CD8-positive, alpha-beta memory T cell (primary cell): ENCODE measurements around the gene M6PR. TPM values are rescaled to one million over a fixed set of nuclear protein-coding genes. Genes with fewer than 3 reads are reported as not detected.
"Not testable (repeated sequence)": the region's sequence is repeated elsewhere in the genome, so short reads cannot be mapped to it uniquely, and the experiment has no call there.

Experiments
- CTCF ChIA-PET: fragments of 350-600 bp; sonication (Branson Sonifier 250); formaldehyde crosslinking; loops from one replicate; lab custom pipeline; 2021; ENCODE audit warnings: antibody characterized with exemption; lab: Charles Lee
- POLR2A ChIA-PET: fragments of 350-600 bp; sonication (Branson Sonifier 250); formaldehyde crosslinking; loops from one replicate; lab custom pipeline; 2021; ENCODE audit warnings: antibody characterized with exemption; lab: Charles Lee
- DNase-seq, 5 donors: peaks; one replicate each; pipeline versions ENCODE4 v3.0.0 to v3.0.0-alpha.2; 2020 to 2022; ENCODE audit warnings: mixed read lengths in 1 of 5
- H3K27ac ChIP-seq: one replicate; pipeline ENCODE4 v1.7.0; 2013; ENCODE audit warnings: low read depth, mild to moderate bottlenecking, low read length, moderate library complexity
- H3K27me3 ChIP-seq: 2 replicates; pipeline ENCODE4 v1.7.0; 2013; ENCODE audit warnings: low read length, mild to moderate bottlenecking; ENCODE audit not compliant: insufficient read depth, poor library complexity, severe bottlenecking
- H3K36me3 ChIP-seq: 2 replicates; pipeline ENCODE4 v1.7.0; 2013; ENCODE audit warnings: mild to moderate bottlenecking, low read length, moderate library complexity; ENCODE audit not compliant: insufficient read depth
- H3K4me1 ChIP-seq: 2 replicates; pipeline ENCODE4 v1.7.0; 2013; ENCODE audit warnings: mild to moderate bottlenecking, low read length, moderate library complexity; ENCODE audit not compliant: insufficient read depth
- H3K4me3 ChIP-seq: 2 replicates; pipeline ENCODE4 v1.7.0; 2013; ENCODE audit warnings: mild to moderate bottlenecking, low read length
- H3K9me3 ChIP-seq: 2 replicates; pipeline ENCODE4 v1.7.0; 2013; ENCODE audit warnings: mild to moderate bottlenecking, low read length
- H3K27ac Mint-ChIP-seq, 8 donors: one replicate each; pipeline ENCODE4 v1.8.0; 2020 to 2021; ENCODE audit warnings: mixed read lengths in 8 of 8, mild to moderate bottlenecking in 6 of 8, inconsistent platforms in 3 of 8, moderate library complexity in 3 of 8
- H3K27me3 Mint-ChIP-seq, 2 donors: one replicate each; pipeline ENCODE4 v1.8.0; 2020 to 2021; ENCODE audit warnings: mixed read lengths in 2 of 2, mild to moderate bottlenecking in 1 of 2, moderate library complexity in 1 of 2
- H3K36me3 Mint-ChIP-seq, 3 donors: one replicate each; pipeline ENCODE4 v1.8.0; 2020 to 2021; ENCODE audit warnings: mixed read lengths in 3 of 3, inconsistent platforms in 1 of 3, mild to moderate bottlenecking in 1 of 3
- H3K4me1 Mint-ChIP-seq, 3 donors: one replicate each; pipeline ENCODE4 v1.8.0; 2020 to 2021; ENCODE audit warnings: mixed read lengths in 3 of 3, inconsistent platforms in 1 of 3, mild to moderate bottlenecking in 1 of 3
- H3K4me3 Mint-ChIP-seq, 7 donors: one replicate each; pipeline ENCODE4 v1.8.0; 2020 to 2021; ENCODE audit warnings: mixed read lengths in 7 of 7, mild to moderate bottlenecking in 6 of 7, moderate library complexity in 4 of 7, inconsistent platforms in 2 of 7
- H3K9me3 Mint-ChIP-seq, 5 donors: one replicate each; pipeline ENCODE4 v1.8.0; 2020 to 2022; ENCODE audit warnings: mixed read lengths in 5 of 5, mild to moderate bottlenecking in 3 of 5, moderate library complexity in 2 of 5, inconsistent platforms in 1 of 5
- polyA plus RNA-seq: library from polyadenylated mRNA; unstranded; fragments of 300-500 nt; fragmentation: Illumina TruSeq; gene quantifications from one replicate; pipeline ENCODE4 v1.2.3, GENCODE V29; 2021
- total RNA-seq, 2 experiments: library from RNA; stranded (reverse); gene quantifications; one replicate each; pipeline ENCODE4 v1.2.3, GENCODE V29; 2021

Gene M6PR
- total and polyA plus RNA-seq, 3 experiments from 2014 or later, result 226 to 329 (median 248) TPM

DNA sequence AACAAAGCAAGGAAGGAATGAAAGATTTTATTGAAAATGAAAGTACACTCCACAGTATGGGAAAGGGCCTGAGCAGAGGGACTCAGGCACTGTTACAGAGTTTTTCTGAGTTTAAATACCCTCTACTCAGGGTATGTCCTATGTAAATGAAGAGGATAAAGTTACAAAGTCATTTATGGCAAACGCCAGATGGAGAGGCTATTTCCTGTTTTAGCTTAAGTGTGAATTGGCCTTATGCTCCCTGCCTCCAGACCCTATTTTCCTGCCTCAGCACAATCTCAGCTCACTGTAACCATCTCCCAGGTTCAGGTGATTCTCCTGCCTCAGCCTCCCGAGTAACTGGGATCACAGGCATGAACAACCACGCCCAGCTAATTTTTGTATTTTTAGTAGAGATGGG lies 41.9 kb downstream of the M6PR start:
- Mint-ChIP-seq H3K36me3 (peaks cover 0 to 2% (median 0%) of the 10 kb centered on the region in 3 donors), H3K4me1 (no peaks in the 10 kb centered on the region), H3K27me3 (peaks cover 2 to 6% of the 10 kb centered on the region in 2 donors), H3K9me3 (no peaks in the 10 kb centered on the region), H3K4me3 (no peak overlapping the region), H3K27ac (no peak overlapping the region)
- no peaks in the 10 kb centered on the region for H3K36me3 ChIP-seq
- POLR2A ChIA-PET, result no interaction called here
- no peak overlapping the region for H3K27ac ChIP-seq
- no peaks in the 10 kb centered on the region for H3K9me3 ChIP-seq
- no peak overlapping the region for H3K4me3 ChIP-seq
- no peaks in the 10 kb centered on the region for H3K27me3 ChIP-seq
- no peak for DNase-seq
- no peaks in the 10 kb centered on the region for H3K4me1 ChIP-seq
- CTCF ChIA-PET, result interaction anchor here (4.1 kb wide), 1 partner anchor 17 kb away, joined by 12 read pairs; no protein-coding TSS in a partner anchor

DNA sequence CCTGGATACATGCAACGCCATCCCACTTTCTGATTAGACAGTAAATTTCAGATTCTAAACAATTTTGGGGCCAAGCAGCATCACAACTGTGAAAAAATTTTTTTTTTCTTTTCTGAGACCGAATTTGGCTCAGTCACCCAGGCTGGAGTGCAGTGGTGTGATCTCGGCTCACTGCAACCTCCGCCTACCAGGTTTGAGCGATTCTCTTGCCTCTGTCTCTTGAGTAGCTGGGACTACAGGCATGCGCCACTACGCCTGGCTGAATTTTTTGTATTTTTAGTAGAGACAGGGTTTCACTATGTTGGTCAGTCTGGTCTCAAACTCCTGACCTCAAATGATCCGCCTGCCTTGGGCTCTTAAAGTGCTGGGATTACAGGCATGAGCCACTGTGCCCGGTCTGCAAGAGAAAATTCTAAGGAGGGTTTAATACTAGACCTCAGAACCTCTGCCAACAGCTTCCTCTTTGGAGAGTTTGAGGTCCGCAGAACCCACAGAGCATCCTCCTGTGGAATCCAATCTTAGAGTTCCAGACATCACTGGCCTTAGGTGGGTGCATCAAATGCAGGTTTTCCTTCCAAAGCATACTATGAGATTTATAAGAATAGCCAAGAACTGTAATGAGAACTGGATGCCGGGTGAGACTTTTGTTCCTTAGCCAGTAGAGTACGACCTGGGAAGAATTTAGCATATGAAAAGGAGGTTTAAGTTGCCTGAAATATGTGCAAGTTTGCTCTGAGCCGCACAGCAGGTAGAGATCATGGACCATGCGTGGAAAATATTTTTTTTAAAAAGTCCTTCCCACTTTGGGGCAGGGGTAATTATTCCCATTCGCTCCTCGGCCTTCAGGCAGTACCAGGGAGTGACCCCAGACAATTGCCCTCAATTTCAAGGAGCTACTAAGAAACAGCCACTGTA lies 42.9 kb downstream of the M6PR start:
- DNase-seq, result no peak
- Histone ChIP-seq H3K36me3 (no peaks in the 10 kb centered on the region), H3K4me3 (no peak overlapping the region), H3K9me3 (no peaks in the 10 kb centered on the region), H3K27ac (no peak overlapping the region), H3K4me1 (no peaks in the 10 kb centered on the region), H3K27me3 (no peaks in the 10 kb centered on the region)
- Mint-ChIP-seq H3K4me1 (no peaks in the 10 kb centered on the region), H3K27ac (no peak overlapping the region), H3K9me3 (no peaks in the 10 kb centered on the region), H3K4me3 (no peak overlapping the region), H3K27me3 (peaks cover 2 to 6% of the 10 kb centered on the region in 2 donors), H3K36me3 (peaks cover 0 to 3% (median 0%) of the 10 kb centered on the region in 3 donors)
- ChIA-PET CTCF (interaction anchor here (4.1 kb wide), 1 partner anchor 16 kb away, joined by 12 read pairs; no protein-coding TSS in a partner anchor), POLR2A (no interaction called here)

DNA sequence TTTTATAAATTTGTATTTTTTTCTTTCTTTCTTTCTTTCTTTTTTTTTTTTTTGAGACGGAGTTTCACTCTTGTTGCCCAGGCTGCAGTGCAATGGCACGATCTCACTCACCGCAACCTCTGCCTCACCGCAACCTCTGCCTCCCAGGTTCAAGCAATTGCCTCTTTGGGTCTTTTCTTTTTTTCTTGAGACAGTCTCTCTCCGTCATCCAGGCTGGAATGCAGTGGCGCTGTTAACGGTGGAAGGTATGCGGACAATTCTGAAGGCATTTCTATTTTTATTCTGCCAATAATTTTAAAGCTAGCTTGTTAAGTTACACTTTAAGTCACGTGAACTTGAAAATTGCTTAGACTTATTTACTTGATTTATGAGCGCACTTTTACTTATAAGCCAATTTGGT lies 43.9 kb downstream of the M6PR start:
- Histone ChIP-seq H3K4me3 (no peak overlapping the region), H3K27me3 (no peaks in the 10 kb centered on the region), H3K36me3 (no peaks in the 10 kb centered on the region), H3K9me3 (no peaks in the 10 kb centered on the region), H3K4me1 (no peaks in the 10 kb centered on the region), H3K27ac (no peak overlapping the region)
- ChIA-PET CTCF (no interaction called here), POLR2A (no interaction called here)
- Mint-ChIP-seq H3K27ac (no peak overlapping the region), H3K4me3 (no peak overlapping the region), H3K9me3 (no peaks in the 10 kb centered on the region), H3K4me1 (no peaks in the 10 kb centered on the region), H3K36me3 (peaks cover 0 to 3% (median 0%) of the 10 kb centered on the region in 3 donors), H3K27me3 (peaks cover 2 to 6% of the 10 kb centered on the region in 2 donors)
- DNase-seq, result no peak

DNA sequence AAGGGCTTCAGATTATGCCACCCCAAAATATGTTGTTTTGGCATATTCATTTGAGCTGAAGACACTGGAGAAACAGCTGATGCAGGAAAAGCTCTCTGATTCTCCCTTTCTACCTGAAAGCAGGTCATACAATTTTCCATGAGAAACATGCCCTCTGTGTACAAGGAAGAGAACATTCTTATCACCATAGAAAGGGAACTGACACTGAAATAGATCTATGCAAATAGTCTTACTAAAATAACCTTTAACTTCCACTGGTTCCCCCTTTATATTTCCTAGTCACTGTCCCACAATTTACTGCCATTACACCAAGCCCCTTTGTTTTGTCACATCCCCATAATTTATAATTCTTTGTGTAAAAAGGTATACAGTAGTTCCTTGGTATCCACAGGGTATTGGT lies 44.8 kb downstream of the M6PR start:
- Histone ChIP-seq H3K4me1 (no peaks in the 10 kb centered on the region), H3K27ac (no peak overlapping the region), H3K4me3 (no peak overlapping the region), H3K36me3 (no peaks in the 10 kb centered on the region), H3K9me3 (no peaks in the 10 kb centered on the region), H3K27me3 (no peaks in the 10 kb centered on the region)
- no peak for DNase-seq
- Mint-ChIP-seq H3K27ac (no peak overlapping the region), H3K9me3 (no peaks in the 10 kb centered on the region), H3K4me1 (no peaks in the 10 kb centered on the region), H3K27me3 (peaks cover 2 to 6% of the 10 kb centered on the region in 2 donors), H3K36me3 (peaks cover 0 to 3% (median 0%) of the 10 kb centered on the region in 3 donors), H3K4me3 (no peak overlapping the region)
- ChIA-PET POLR2A (no interaction called here), CTCF (interaction anchor here (1.1 kb wide), 1 partner anchor 14 kb away, joined by 3 read pairs; no protein-coding TSS in a partner anchor)

DNA sequence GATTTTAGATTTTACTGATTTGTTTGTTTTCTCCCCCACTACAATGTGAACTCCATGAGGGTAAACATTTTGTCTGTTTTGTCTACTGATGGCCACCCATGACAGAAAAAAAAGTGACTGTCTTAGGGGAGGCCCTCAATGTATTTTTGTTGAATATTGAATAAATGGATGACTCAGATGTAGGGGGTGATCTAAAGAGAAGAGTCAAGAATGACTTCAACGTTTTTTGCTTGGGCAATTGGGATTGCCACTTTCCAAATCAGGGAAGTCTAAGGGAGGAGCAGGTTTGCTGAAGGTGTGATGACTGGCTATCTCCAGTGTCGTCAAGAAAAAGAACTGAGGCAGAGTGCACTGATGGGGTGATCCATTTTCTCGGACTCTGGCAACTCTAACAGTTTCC lies 45.8 kb downstream of the M6PR start:
- Mint-ChIP-seq H3K36me3 (peaks cover 0 to 3% (median 0%) of the 10 kb centered on the region in 3 donors), H3K4me1 (no peaks in the 10 kb centered on the region), H3K27ac (no peak overlapping the region), H3K27me3 (peaks cover 5 to 10% of the 10 kb centered on the region in 2 donors), H3K9me3 (no peaks in the 10 kb centered on the region), H3K4me3 (no peak overlapping the region)
- ChIA-PET POLR2A (no interaction called here), CTCF (interaction anchor here (1.1 kb wide), 1 partner anchor 13 kb away, joined by 3 read pairs; no protein-coding TSS in a partner anchor)
- DNase-seq, result no peak
- Histone ChIP-seq H3K27ac (no peak overlapping the region), H3K27me3 (no peaks in the 10 kb centered on the region), H3K4me1 (no peaks in the 10 kb centered on the region), H3K4me3 (no peak overlapping the region), H3K9me3 (no peaks in the 10 kb centered on the region), H3K36me3 (no peaks in the 10 kb centered on the region)

DNA sequence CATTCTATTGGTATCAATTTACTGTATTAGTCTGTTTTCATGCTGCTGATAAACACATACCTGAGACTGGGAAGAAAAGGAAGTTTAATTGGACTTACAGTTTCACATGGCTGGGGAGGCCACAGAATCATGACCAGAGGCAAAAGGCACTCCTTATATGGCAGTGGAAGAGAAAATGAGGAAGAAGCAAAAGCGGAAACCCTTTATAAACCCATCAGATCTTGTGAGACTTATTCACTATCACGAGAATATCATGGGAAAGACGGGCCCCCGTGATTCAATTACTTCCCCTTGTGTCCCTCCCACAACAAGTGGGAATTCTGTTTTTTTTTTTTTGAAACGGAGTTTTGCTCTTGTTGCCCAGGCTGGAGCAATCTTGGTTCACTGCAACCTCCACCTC lies 46.7 kb downstream of the M6PR start:
- H3K27ac ChIP-seq, H3K36me3 ChIP-seq, CTCF ChIA-PET, H3K27me3 ChIP-seq, H3K27ac Mint-ChIP-seq, H3K4me3 Mint-ChIP-seq, H3K4me3 ChIP-seq, H3K9me3 Mint-ChIP-seq, H3K4me1 ChIP-seq, H3K36me3 Mint-ChIP-seq, H3K4me1 Mint-ChIP-seq, H3K9me3 ChIP-seq, DNase-seq: not testable (repeated sequence)
- POLR2A ChIA-PET, result interaction anchor here (0.7 kb wide), 1 partner anchor 853 kb away, joined by 7 read pairs; no protein-coding TSS in a partner anchor
- peaks cover 7 to 10% of the 10 kb centered on the region in 2 donors for H3K27me3 Mint-ChIP-seq

DNA sequence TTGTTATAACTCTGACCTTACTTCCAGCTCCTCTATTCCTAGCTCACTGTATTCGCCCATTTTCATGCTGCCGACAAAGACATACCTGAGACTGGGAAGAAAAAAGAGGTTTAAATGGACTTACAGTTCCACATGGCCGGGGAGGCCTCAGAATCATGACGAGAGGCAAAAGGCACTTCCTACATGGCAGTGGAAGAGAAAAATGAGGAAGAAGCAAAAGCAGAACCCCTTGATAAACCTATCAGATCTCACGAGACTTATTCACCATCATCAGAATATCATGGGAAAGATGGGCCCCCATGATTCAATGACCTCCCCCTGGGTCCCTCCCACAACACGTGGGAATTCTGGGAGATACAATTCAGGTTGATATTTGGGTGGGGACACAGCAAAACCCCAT lies 49.6 kb downstream of the M6PR start:
- ChIA-PET CTCF (no interaction called here), POLR2A (no interaction called here)
- Mint-ChIP-seq H3K27ac (no peak overlapping the region), H3K9me3 (no peaks in the 10 kb centered on the region), H3K4me1 (no peaks in the 10 kb centered on the region), H3K4me3 (no peak overlapping the region), H3K27me3 (peaks cover 11 to 19% of the 10 kb centered on the region in 2 donors), H3K36me3 (peaks cover 0 to 3% (median 0%) of the 10 kb centered on the region in 3 donors)
- Histone ChIP-seq H3K4me3 (no peak overlapping the region), H3K27me3 (no peaks in the 10 kb centered on the region), H3K27ac (no peak overlapping the region), H3K4me1 (no peaks in the 10 kb centered on the region), H3K36me3 (no peaks in the 10 kb centered on the region), H3K9me3 (no peaks in the 10 kb centered on the region)
- no peak for DNase-seq

DNA sequence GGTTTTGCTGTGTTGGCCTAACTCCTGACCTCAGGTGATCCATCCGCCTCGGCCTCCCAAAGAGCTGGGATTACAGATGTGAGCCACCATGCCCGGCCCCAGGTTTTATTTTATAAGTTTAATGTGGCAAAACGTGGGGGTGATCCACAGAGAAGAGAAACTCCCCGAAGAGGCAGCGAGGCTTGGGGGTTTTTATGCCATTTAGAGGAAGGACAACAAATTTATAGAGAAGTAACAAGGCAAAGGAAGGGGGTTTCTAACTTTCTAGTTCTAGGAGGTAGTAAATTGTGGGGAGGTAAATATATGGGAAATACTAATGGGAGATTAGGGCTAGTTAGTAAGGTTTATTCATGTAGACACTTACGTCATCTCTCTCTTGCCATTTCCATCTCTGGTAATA lies 52.4 kb downstream of the M6PR start:
- Mint-ChIP-seq H3K9me3 (no peaks in the 10 kb centered on the region), H3K27me3 (peaks cover 9 to 13% of the 10 kb centered on the region in 2 donors), H3K4me3 (no peak overlapping the region), H3K4me1 (no peaks in the 10 kb centered on the region), H3K27ac (no peak overlapping the region), H3K36me3 (no peaks in the 10 kb centered on the region)
- POLR2A ChIA-PET, result no interaction called here
- CTCF ChIA-PET, result interaction anchor here (1.7 kb wide), 1 partner anchor 240 kb away, joined by 4 read pairs; no protein-coding TSS in a partner anchor
- Histone ChIP-seq H3K4me3 (no peak overlapping the region), H3K9me3 (no peaks in the 10 kb centered on the region), H3K27me3 (no peaks in the 10 kb centered on the region), H3K36me3 (no peaks in the 10 kb centered on the region), H3K4me1 (no peaks in the 10 kb centered on the region), H3K27ac (no peak overlapping the region)
- no peak for DNase-seq
